ENCODE results near the gene MAPT.

GRCh38 chr17:46028374-46028773, 134.0 kb downstream of the MAPT start:
- TF ChIP-seq CTCF (IDR thresholded peaks at IDR 0.05) (no peak), POLR2A (IDR thresholded peaks at IDR 0.05) (no peak), POLR2AphosphoS5 (IDR thresholded peaks at IDR 0.05) (no peak)

Measured in prostate gland (tissue), 2 donors.